ENCODE measurements around the gene TFE3.
"Not testable (repeated sequence)": the region's sequence is repeated elsewhere in the genome, so short reads cannot be mapped to it uniquely, and the experiment has no call there.

TFE3 gene

GRCh38 chrX:48983896-48984295 lies 59.3 kb downstream of the TFE3 start:
- Histone ChIP-seq H3K9me3 (no peaks in the 10 kb centered on the region), H3K4me1 (ENCODE audit: control insufficient read depth in 1 of 2, insufficient read depth in 1 of 2, low read depth in 1 of 2, low read length in 1 of 2) (peaks cover 0 to 4% of the 10 kb centered on the region in 2 experiments), H3K27ac (no peak overlapping the region), H3K4me3 (ENCODE audit: low read depth in 1 of 2, low read length in 1 of 2) (no peak overlapping the region), H3K27me3 (no peaks in the 10 kb centered on the region), H3K36me3 (peaks cover 71% of the 10 kb centered on the region)
- TF ChIP-seq CTCF (IDR thresholded peaks at IDR 0.05) = no peak

GRCh38 chrX:48983081-48983480 lies 60.1 kb downstream of the TFE3 start:
- TF ChIP-seq CTCF (IDR thresholded peaks at IDR 0.05) = no peak
- Histone ChIP-seq H3K9me3 (no peaks in the 10 kb centered on the region), H3K27me3 (no peaks in the 10 kb centered on the region), H3K36me3 (peaks cover 68% of the 10 kb centered on the region), H3K27ac (no peak overlapping the region), H3K4me3 (ENCODE audit: low read depth in 1 of 2, low read length in 1 of 2) (no peak overlapping the region), H3K4me1 (ENCODE audit: control insufficient read depth in 1 of 2, insufficient read depth in 1 of 2, low read depth in 1 of 2, low read length in 1 of 2) (peaks cover 0 to 4% of the 10 kb centered on the region in 2 experiments)

DNA sequence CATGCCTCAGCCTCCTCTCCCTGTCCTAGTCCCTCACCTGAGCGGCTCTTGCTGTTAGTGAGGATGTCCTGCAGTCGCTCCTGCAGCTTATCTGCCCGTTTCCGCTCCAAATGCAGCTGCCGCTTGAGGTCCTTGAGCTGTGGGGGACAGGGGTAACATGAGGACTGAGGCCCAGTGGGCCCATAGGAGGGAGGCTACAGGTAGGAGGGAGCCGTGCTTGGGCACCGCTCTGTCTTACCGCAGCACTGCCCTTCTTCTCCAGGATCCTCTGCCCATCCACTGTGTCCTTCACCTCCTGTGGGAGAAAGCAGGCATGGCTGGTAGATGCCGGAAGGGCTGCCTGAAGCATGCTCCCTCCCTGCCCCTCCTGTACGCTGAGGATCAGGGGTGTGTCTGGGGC lies 62.0 kb downstream of the TFE3 start:
- peaks cover 81% of the 10 kb centered on the region for H3K36me3 ChIP-seq
- H3K27me3 ChIP-seq = no peaks in the 10 kb centered on the region
- no peak for TF ChIP-seq CTCF (IDR thresholded peaks at IDR 0.05)

GRCh38 chrX:48980341-48980740 lies 62.8 kb downstream of the TFE3 start:
- peaks cover 84% of the 10 kb centered on the region for H3K36me3 ChIP-seq
- H3K9me3 ChIP-seq = not testable (repeated sequence)

More for the DNA sequence above, 62.0 kb downstream of the TFE3 start:
- Histone ChIP-seq H3K4me3 (ENCODE audit: low read depth in 1 of 2, low read length in 1 of 2) (no peak overlapping the region), H3K27ac (no peak overlapping the region), H3K9me3 (no peaks in the 10 kb centered on the region), H3K4me1 (ENCODE audit: control insufficient read depth in 1 of 2, insufficient read depth in 1 of 2, low read depth in 1 of 2, low read length in 1 of 2) (peaks cover 0 to 4% of the 10 kb centered on the region in 2 experiments)

More at GRCh38 chrX:48980341-48980740, 62.8 kb downstream of the TFE3 start:
- H3K27ac ChIP-seq; H3K4me3 ChIP-seq (ENCODE audit: low read depth in 1 of 2, low read length in 1 of 2); H3K27me3 ChIP-seq; H3K4me1 ChIP-seq (ENCODE audit: control insufficient read depth in 1 of 2, insufficient read depth in 1 of 2, low read depth in 1 of 2, low read length in 1 of 2): not testable (repeated sequence)
